Measurements from ENCODE around the gene SORT1. TPM values are rescaled to one million over a fixed set of nuclear protein-coding genes. Genes with fewer than 3 reads are reported as not detected.
A peak's percentile ranks its signal among the peaks of the same experiment; 100 is the strongest.

The SORT1 gene
- total RNA-seq, 1 experiment from 2014 or later: 56.5 TPM

DNA sequence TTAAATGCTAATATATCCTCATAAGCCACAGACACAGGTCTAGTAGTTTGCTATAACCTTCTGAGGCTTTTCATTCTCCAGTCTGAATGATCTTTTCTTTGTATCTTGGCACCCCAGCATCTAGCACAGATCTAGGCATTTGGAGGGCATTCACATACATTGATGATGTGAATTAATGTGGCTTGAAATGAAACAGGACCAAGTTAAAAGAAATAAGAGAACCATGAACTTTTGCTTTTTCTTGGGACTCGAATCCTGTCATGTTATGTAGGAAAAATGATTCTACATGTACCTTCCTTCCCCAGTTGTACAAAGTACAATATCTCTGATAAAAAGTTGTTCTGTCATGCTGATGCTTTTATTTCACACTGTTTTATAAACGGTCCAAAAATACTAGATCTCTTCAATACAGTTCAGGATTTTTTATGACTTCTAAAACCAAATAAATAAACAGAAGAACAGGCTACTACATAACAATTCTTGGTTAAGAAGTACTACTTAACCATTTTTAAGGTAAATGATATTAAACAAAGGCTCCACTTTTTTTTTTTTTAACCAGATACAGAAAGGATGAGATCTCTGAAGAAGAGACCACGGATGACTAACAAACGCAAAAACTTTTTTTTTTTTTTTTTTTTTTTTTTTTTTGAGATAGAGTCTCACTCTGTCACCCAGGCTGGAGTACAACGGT is 3.0 kb downstream of the SORT1 start:
- no peak for DNase-seq (ENCODE audit: low spot score)
- peaks cover 35% of the 10 kb centered on the region for H3K4me1 ChIP-seq (ENCODE audit: insufficient read depth, low read length, poor library complexity, severe bottlenecking)
- BruUV-seq (replicated peaks): no TSS peak
- H3K27ac ChIP-seq (ENCODE audit: low read depth, low read length, poor library complexity, severe bottlenecking): no peak overlapping the region
- no peak overlapping the region for H3K4me3 ChIP-seq (ENCODE audit: low read depth, low read length, poor library complexity, severe bottlenecking)
- ChIA-PET CTCF (no interaction called here), POLR2A (ENCODE audit: low non-redundant PET) (no interaction called here)
- intact Hi-C loops (cut with micrococcal nuclease; ENCODE audit: unreplicated experiment): loop anchor here (5.0 kb wide), 1 partner anchor 192 kb away; no protein-coding TSS in a partner anchor
- H3K27me3 ChIP-seq (replicated peaks; ENCODE audit: insufficient read depth, low read depth, low read length, poor library complexity): no peaks in the 10 kb centered on the region
- no peak for TF ChIP-seq EZH2 (IDR thresholded peaks at IDR 0.05; ENCODE audit: borderline replicate concordance, low read depth, low read length, poor library complexity, severe bottlenecking)
- TF ChIP-seq, protein P1, sequence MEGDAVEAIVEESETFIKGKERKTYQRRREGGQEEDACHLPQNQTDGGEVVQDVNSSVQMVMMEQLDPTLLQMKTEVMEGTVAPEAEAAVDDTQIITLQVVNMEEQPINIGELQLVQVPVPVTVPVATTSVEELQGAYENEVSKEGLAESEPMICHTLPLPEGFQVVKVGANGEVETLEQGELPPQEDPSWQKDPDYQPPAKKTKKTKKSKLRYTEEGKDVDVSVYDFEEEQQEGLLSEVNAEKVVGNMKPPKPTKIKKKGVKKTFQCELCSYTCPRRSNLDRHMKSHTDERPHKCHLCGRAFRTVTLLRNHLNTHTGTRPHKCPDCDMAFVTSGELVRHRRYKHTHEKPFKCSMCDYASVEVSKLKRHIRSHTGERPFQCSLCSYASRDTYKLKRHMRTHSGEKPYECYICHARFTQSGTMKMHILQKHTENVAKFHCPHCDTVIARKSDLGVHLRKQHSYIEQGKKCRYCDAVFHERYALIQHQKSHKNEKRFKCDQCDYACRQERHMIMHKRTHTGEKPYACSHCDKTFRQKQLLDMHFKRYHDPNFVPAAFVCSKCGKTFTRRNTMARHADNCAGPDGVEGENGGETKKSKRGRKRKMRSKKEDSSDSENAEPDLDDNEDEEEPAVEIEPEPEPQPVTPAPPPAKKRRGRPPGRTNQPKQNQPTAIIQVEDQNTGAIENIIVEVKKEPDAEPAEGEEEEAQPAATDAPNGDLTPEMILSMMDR (conservative IDR thresholded peaks at IDR 0.05; ENCODE audit: low read depth, low read length): no peak
- H3K36me3 ChIP-seq (ENCODE audit: insufficient read depth, low read length, poor library complexity, severe bottlenecking): no peaks in the 10 kb centered on the region
- no peaks in the 10 kb centered on the region for H3K9me3 ChIP-seq (ENCODE audit: low read depth, low read length, poor library complexity, severe bottlenecking)

DNA sequence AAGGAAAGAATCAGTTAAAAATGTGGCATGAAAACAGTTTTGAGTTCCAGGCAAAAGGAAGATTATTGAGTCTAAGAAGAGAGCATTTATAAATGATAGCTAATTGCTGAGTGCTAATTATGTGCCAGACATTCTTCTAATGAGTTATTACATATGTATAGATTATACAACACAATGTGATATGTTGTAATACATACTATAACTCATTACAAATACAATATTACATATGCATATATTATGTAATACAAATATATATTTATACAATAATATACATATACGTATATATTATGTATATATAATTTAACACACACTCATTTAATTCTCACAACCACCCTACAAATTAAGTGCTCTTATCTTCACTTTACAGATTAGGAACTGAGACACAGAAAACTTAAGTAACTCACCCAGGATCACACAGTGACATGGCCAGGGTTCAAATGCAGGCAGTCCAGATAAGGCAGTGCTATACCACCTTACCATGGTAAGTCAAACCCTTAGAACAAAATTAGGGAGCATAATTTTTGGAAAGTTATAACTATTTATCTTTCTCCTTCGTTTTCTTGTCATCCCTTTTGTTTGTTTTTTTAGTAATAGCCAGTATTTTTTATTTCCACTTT is 4.0 kb downstream of the SORT1 start:
- intact Hi-C loops (cut with micrococcal nuclease; ENCODE audit: unreplicated experiment): no loop called here
- no peaks in the 10 kb centered on the region for H3K36me3 ChIP-seq (ENCODE audit: insufficient read depth, low read length, poor library complexity, severe bottlenecking)
- CTCF ChIA-PET: no interaction called here
- H3K4me3 ChIP-seq (ENCODE audit: low read depth, low read length, poor library complexity, severe bottlenecking): no peak overlapping the region
- H3K27ac ChIP-seq (ENCODE audit: low read depth, low read length, poor library complexity, severe bottlenecking): no peak overlapping the region
- DNase-seq (ENCODE audit: low spot score): no peak
- H3K9me3 ChIP-seq (ENCODE audit: low read depth, low read length, poor library complexity, severe bottlenecking): no peaks in the 10 kb centered on the region
- BruUV-seq (replicated peaks): no TSS peak
- H3K4me1 ChIP-seq (ENCODE audit: insufficient read depth, low read length, poor library complexity, severe bottlenecking): peaks cover 32% of the 10 kb centered on the region
- H3K27me3 ChIP-seq (replicated peaks; ENCODE audit: insufficient read depth, low read depth, low read length, poor library complexity): no peaks in the 10 kb centered on the region
- TF ChIP-seq, protein P1 (conservative IDR thresholded peaks at IDR 0.05; ENCODE audit: low read depth, low read length): no peak
- no peak for TF ChIP-seq EZH2 (IDR thresholded peaks at IDR 0.05; ENCODE audit: borderline replicate concordance, low read depth, low read length, poor library complexity, severe bottlenecking)
- POLR2A ChIA-PET (ENCODE audit: low non-redundant PET): no interaction called here

DNA sequence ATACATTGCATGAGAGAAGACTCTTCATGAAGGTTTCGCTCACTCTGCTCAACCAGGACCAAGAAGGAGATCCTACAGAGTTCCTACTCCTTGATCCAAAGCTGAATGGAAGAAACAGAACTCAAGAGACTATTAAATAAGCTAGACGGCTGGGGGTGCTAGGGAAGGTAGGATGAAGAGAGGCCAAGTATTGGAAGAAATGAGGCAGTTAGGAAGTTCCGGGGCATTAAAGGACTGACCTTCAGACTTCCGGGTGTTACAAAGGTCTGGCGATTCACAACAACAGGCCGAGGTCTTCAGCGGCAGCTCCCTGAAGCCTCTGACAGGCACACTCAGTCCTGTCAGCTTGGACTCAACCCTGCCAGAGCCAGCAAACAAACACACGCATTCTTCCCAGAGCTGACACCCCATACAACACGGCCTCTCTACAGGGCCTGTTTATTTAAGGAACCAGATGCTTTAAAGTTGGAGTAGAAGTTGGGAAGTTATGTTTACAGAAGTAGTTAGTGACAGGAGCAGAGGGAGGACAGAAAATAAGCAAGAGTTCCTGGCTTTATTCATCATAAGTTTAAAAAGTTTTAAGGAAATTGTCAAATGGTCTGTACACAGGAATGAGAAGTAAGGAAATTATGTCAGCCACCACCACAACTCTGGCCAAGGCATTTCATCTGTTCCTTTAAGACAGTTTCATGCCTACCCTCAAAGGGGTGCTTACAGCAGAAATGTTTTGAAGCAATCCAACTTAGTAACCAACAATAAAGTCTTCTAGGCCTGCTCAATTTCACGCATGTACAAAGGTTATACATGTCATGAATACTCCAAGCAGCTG is 4.7 kb downstream of the SORT1 start:
- no peaks in the 10 kb centered on the region for H3K36me3 ChIP-seq (ENCODE audit: insufficient read depth, low read length, poor library complexity, severe bottlenecking)
- intact Hi-C loops (cut with micrococcal nuclease; ENCODE audit: unreplicated experiment): no loop called here
- DNase-seq (ENCODE audit: low spot score): no peak
- peaks cover 26% of the 10 kb centered on the region for H3K4me1 ChIP-seq (ENCODE audit: insufficient read depth, low read length, poor library complexity, severe bottlenecking)
- H3K27ac ChIP-seq (ENCODE audit: low read depth, low read length, poor library complexity, severe bottlenecking): peak overlapping the region; percentile 43
- BruUV-seq (replicated peaks): no TSS peak
- H3K4me3 ChIP-seq (ENCODE audit: low read depth, low read length, poor library complexity, severe bottlenecking): no peak overlapping the region
- CTCF ChIA-PET: no interaction called here
- H3K27me3 ChIP-seq (replicated peaks; ENCODE audit: insufficient read depth, low read depth, low read length, poor library complexity): no peaks in the 10 kb centered on the region
- TF ChIP-seq, protein P1 (conservative IDR thresholded peaks at IDR 0.05; ENCODE audit: low read depth, low read length): no peak
- no peak for TF ChIP-seq EZH2 (IDR thresholded peaks at IDR 0.05; ENCODE audit: borderline replicate concordance, low read depth, low read length, poor library complexity, severe bottlenecking)
- no peaks in the 10 kb centered on the region for H3K9me3 ChIP-seq (ENCODE audit: low read depth, low read length, poor library complexity, severe bottlenecking)
- POLR2A ChIA-PET (ENCODE audit: low non-redundant PET): no interaction called here

Measured in A673 (cell line).